ENCODE data around the gene AP1M1.

AP1M1 gene

DNA sequence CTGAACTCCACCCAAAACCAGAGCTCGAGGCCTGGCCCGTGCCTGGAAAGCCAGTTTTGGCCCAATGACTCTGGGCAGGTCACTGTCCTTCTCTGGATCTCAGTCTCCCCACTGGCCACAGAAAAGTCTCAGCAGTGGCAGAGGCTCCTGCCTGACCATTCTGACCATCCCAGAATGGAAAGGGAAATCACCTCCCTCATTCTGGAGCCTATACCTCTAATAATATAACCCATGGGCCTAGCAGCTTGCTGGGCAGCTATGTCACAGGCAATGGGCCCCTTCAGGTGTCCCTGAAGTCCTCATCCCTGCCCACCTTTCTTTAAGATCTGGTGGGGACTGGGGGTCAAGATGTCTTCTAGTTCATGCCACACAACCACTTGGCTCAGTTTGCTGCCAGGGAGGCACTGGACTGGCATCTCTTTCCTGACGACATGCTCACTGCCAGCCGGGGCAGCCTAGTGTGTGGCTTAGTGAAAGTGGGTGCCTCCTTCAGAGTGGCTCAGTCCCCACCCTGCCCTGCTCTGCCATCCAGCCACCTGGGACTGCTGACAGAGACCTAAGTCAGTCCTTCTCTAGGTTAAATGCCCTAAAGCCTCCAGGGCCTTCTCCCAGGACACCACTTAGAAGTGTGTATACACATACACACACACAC is 62.6 kb downstream of the AP1M1 start:
- H3K4me3 ChIP-seq (ENCODE audit: low read depth, low read length), result no peak overlapping the region
- in situ Hi-C loops (cut with HindIII; ENCODE audit: low sequenced_read_pairs), result no loop called here
- no peak for DNase-seq (ENCODE audit: low read depth)
- TF ChIP-seq, protein P1, sequence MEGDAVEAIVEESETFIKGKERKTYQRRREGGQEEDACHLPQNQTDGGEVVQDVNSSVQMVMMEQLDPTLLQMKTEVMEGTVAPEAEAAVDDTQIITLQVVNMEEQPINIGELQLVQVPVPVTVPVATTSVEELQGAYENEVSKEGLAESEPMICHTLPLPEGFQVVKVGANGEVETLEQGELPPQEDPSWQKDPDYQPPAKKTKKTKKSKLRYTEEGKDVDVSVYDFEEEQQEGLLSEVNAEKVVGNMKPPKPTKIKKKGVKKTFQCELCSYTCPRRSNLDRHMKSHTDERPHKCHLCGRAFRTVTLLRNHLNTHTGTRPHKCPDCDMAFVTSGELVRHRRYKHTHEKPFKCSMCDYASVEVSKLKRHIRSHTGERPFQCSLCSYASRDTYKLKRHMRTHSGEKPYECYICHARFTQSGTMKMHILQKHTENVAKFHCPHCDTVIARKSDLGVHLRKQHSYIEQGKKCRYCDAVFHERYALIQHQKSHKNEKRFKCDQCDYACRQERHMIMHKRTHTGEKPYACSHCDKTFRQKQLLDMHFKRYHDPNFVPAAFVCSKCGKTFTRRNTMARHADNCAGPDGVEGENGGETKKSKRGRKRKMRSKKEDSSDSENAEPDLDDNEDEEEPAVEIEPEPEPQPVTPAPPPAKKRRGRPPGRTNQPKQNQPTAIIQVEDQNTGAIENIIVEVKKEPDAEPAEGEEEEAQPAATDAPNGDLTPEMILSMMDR (IDR thresholded peaks at IDR 0.05; ENCODE audit: low read depth, low read length, missing control alignments), result no peak

DNA sequence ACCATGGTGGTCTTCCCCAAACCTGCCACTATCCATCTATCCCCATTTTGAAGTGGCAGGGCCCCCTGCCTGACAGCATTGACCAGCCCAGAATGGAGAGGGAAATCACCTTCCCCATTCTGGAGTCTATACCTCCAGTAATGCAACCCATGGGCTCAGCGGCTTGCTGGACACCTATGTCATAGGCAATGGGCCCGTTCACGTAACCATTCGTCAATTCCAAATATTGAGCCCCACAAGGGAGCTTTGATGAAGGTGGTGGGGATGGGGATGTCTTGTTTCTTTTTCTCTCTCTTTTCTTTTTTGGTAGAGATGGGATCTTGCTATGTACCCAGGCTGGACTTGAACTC is 63.1 kb downstream of the AP1M1 start:
- TF ChIP-seq, protein P1 (IDR thresholded peaks at IDR 0.05; ENCODE audit: low read depth, low read length, missing control alignments), result no peak
- H3K4me3 ChIP-seq (ENCODE audit: low read depth, low read length), result no peak overlapping the region
- no peak for DNase-seq (ENCODE audit: low read depth)
- in situ Hi-C loops (cut with HindIII; ENCODE audit: low sequenced_read_pairs), result no loop called here

DNA sequence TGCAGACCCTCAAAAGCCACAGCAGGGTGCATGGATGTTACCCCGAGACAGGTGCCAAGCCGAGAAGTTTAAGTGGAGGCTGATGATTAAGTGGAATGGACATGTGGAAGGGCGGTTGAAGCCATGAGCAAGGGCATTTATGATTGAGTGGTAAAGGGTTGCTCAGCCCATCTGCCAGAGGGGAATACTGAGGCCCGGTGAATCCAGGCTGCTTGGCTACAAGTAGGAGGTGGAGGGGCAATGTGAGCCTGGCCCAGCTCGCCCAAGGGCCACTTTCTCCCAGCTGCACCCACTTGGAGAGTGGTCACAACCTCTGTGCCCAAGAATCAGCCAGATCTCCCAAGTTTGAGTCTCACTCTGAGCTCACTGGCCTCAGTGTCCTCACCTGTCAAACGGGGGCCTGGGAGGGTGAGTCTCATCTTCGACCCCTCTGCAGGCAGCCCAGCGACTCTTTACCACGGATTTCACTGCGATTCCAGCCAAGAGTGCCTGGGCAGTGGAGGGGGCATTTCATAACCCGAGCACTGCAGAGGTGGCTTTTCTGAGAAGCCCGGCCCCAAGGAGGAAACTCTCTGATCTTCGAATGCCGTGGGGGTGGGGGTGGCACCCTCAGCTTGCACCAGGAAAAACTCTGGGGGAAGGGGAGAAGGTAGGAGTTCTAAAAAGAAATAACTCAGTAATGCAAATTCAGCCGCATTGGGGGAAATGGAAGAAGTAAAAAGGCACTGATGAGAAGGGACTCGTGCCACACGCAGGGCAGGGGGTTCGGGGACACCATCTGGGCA is 64.1 kb downstream of the AP1M1 start:
- no peak overlapping the region for H3K4me3 ChIP-seq (ENCODE audit: low read depth, low read length)
- in situ Hi-C loops (cut with HindIII; ENCODE audit: low sequenced_read_pairs), result no loop called here
- TF ChIP-seq, protein P1 (IDR thresholded peaks at IDR 0.05; ENCODE audit: low read depth, low read length, missing control alignments), result no peak
- no peak for DNase-seq (ENCODE audit: low read depth)

DNA sequence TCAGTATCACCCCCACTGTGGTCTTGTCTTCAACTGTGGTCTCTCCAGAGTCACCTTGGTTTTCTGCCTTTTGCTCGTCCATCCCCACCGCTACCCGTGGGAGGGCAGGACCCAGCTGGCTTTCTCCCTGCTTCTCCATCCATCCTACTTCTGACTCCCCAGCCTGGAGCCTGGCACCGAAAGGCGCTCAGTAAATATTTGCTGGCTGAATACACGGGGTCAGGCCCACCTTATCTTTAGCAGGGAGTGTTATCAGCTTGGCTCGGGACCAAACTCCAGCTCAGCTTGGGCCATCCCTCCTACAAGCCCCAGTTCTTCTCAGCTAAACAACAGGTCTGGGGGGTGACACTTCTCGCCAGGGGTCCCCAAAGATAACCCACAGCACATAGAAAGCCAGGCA is 64.9 kb downstream of the AP1M1 start:
- H3K4me3 ChIP-seq (ENCODE audit: low read depth, low read length), result no peak overlapping the region
- no peak for DNase-seq (ENCODE audit: low read depth)
- in situ Hi-C loops (cut with HindIII; ENCODE audit: low sequenced_read_pairs), result no loop called here
- TF ChIP-seq, protein P1 (IDR thresholded peaks at IDR 0.05; ENCODE audit: low read depth, low read length, missing control alignments), result no peak

DNA sequence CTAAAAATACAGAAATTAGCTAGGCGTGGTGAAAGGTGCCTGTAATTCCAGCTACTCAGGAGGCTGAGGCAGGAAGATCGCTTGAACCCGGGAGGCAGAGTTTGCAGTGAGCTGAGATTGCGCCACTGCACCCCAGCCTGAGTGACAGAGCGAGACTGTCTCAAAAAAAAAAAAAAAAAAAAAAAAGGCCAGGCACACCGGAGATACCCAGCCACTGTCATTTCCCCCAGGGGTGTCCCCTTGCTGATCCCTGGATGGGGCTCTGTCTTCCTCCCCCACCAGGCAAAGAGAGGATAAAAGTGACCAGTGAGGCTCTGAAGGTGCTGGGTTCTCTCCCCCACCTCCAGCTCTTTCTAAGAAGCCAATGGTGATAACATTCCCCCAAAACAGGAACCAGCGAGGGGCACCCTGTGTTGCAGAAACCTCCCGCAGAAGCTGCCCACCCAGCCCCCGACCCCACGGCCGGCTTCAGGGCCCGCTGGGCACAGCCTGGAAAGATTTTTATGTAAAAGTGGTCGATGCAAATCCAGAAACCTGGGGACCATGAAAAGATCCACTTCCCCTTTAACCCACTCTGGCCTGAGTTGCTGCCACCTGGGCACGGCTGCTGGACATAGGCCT is 65.5 kb downstream of the AP1M1 start:
- H3K4me3 ChIP-seq (ENCODE audit: low read depth, low read length), result no peak overlapping the region
- DNase-seq (ENCODE audit: low read depth), result no peak
- in situ Hi-C loops (cut with HindIII; ENCODE audit: low sequenced_read_pairs), result no loop called here
- TF ChIP-seq, protein P1 (IDR thresholded peaks at IDR 0.05; ENCODE audit: low read depth, low read length, missing control alignments), result no peak

DNA sequence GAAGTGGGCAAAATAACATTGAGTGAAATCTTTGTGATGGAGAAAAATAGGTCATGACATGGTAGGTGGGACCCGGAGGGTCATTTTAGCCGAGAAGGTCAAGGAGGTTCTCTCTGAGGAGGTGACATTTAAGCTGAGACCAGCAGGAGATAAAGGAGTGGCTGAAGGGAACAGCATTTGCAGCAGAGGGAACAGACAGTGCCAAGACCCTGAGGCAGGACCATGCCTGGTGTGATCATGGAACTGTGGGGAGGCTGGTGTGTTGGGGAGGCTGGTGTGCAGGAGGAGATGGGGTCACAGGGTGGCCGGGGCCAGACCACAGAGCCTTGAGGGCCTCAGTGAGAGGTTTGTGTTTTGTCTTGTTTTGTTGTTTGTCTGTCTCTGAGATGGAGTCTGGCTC is 67.5 kb downstream of the AP1M1 start:
- in situ Hi-C loops (cut with HindIII; ENCODE audit: low sequenced_read_pairs), result no loop called here
- TF ChIP-seq, protein P1 (IDR thresholded peaks at IDR 0.05; ENCODE audit: low read depth, low read length, missing control alignments), result no peak
- no peak for DNase-seq (ENCODE audit: low read depth)
- no peak overlapping the region for H3K4me3 ChIP-seq (ENCODE audit: low read depth, low read length)
